HFF-Myc (cell line): Measurements from ENCODE around the gene CCSER1.

Source experiments
- DNase-seq: peaks from one replicate; pipeline ENCODE4 v3.0.0-alpha.2; 2011; ENCODE audit warnings: low read depth; ENCODE audit errors: extremely low read depth
- H3K4me3 ChIP-seq: replicated peaks from 2 replicates; pipeline ENCODE4 v1.5.1; 2011; ENCODE audit warnings: low read depth, mild to moderate bottlenecking, control low read depth, low read length
- TF ChIP-seq, protein P1 (sequence below): IDR thresholded peaks from 2 replicates; pipeline ENCODE4 v1.5.1; 2012; ENCODE audit warnings: mild to moderate bottlenecking, low read depth, low read length, control low read depth; ENCODE audit errors: missing control alignments

The CCSER1 gene

DNA sequence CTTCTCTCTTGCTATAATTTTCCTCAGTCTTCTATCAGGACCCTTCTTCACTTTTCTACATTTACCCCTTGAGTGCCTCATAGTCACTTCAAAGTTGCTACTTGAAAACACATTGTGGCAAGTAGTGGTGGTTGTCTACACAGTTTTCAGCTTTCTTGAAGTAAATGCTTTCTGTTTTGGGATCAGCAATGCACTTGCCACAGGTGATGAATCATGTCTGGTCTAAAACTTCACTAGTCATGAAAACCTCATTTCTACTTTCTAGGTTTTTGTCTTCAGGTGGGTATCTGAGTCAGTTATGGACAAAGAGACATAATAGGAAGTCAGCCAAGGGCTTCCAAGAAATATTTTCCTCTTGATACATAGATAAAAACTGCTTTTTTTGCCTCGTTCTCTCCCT is 359.2 kb downstream of the CCSER1 start:
- H3K4me3 ChIP-seq, result no peak overlapping the region
- DNase-seq, result no peak
- TF ChIP-seq, protein P1, sequence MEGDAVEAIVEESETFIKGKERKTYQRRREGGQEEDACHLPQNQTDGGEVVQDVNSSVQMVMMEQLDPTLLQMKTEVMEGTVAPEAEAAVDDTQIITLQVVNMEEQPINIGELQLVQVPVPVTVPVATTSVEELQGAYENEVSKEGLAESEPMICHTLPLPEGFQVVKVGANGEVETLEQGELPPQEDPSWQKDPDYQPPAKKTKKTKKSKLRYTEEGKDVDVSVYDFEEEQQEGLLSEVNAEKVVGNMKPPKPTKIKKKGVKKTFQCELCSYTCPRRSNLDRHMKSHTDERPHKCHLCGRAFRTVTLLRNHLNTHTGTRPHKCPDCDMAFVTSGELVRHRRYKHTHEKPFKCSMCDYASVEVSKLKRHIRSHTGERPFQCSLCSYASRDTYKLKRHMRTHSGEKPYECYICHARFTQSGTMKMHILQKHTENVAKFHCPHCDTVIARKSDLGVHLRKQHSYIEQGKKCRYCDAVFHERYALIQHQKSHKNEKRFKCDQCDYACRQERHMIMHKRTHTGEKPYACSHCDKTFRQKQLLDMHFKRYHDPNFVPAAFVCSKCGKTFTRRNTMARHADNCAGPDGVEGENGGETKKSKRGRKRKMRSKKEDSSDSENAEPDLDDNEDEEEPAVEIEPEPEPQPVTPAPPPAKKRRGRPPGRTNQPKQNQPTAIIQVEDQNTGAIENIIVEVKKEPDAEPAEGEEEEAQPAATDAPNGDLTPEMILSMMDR, result no peak

DNA sequence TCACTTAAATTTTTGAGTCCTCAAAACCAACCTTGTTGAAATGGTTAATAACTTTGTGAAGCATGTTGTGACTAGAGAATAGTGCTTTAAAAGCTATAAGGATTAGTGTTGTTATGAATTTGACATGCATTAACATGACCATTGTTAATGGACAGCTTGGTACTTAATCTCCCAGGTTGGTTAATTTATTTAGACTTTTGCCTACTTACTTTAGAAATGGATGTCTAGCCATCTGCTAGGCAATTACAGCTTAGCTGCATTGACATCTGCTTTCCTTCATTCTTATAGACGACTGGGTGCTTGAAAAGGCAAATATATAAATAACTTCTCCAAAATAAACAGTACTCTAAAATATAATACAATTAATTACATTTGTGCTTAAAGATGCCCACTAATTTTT is 368.0 kb downstream of the CCSER1 start:
- no peak overlapping the region for H3K4me3 ChIP-seq
- TF ChIP-seq, protein P1, result no peak
- no peak for DNase-seq

DNA sequence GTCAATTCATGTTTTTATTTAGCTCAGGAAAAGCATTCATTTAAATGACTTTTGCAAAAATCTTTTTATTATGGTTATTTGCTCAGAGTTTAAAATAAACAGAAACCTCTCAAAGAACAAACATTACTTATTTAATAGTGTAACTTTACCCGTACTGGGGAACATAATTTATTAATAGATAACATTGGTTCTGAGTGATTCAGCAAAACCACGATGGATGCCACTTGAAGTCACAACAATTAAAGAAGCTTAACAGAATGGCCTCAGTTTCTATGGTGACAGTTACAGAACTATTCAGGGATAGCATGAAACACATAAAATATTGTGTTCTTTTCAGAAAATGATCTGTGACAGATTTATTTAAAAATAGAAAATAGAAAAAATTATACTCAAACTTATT is 368.7 kb downstream of the CCSER1 start:
- TF ChIP-seq, protein P1, result no peak
- DNase-seq, result no peak
- no peak overlapping the region for H3K4me3 ChIP-seq

DNA sequence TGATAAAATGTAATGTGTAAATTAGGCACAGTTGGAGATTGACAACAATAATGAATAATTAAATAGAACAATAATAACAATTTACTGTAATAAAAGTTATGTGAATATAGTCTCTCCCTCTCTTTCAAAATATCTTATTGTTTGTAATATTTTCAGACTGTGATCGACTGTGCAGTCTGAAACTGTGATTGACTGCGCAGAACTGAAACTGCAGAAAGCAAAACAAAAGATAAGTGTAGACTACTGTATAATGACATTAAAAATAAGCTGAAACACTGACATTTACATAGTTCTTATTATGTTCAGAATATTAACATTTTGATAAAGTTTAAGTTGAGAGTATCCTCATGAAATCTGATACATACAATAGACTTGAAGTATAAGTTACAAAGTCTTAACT is 371.0 kb downstream of the CCSER1 start:
- no peak overlapping the region for H3K4me3 ChIP-seq
- TF ChIP-seq, protein P1, result no peak
- DNase-seq, result no peak

DNA sequence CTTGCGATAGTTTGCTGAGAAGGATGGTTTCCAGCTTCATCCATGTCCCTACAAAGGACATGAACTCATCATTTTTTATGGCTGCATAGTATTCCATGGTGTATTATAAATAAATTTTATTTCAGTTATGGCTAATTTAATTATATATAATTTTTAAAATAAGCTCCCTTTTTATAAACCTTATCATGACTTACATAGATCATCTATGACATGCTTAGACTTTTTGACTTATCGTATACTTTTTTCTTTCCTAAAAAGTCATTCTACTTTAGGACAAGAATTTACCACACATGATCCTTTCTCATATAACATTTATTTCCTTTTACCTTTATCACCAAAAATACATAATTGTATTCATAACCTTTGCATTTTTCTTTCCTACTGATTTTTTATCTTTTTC is 376.5 kb downstream of the CCSER1 start:
- TF ChIP-seq, protein P1, result no peak
- no peak for DNase-seq
- H3K4me3 ChIP-seq, result no peak overlapping the region

DNA sequence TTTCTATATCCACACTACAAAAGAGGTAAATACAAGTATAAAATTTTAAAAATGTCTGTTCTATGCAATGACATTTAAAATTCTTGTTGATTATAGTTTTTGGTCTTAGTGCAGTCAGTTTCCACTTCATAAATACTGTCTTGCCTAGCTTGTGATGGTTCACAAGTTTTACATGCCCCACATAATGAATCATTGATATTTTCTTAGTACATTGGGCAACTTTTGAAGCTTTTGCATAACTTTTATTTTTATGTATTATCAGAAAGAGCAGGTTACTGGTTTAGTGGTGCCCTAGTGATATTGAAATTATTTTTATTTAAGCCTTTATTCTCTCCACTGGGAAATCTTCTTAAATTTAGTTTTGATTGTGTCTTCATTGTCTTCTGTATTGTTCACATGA is 388.0 kb downstream of the CCSER1 start:
- H3K4me3 ChIP-seq, result no peak overlapping the region
- no peak for DNase-seq
- TF ChIP-seq, protein P1, result no peak

DNA sequence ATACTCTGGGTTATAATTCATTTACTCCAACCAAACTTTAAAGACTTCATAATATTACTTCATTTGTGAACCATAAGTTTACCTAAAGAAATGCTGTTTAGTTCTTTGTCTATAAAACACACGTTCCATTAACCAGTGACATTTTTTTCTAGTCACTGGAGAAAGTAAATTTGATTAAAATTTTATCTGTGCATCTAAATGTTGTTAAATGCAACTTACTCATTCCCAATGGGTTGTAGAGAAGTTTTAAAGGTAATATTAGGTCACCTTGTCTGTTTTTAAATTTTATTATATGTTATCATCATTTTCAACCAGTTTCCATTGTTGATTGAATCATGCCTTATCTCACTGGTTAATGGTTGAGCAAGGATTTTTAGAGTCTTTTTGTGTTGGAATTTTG is 401.4 kb downstream of the CCSER1 start:
- TF ChIP-seq, protein P1, result no peak
- DNase-seq, result no peak
- H3K4me3 ChIP-seq, result no peak overlapping the region
